Measurements from ENCODE around the gene ZMYND19.
"Not testable (repeated sequence)": the region's sequence is repeated elsewhere in the genome, so short reads cannot be mapped to it uniquely, and the experiment has no call there.

The ZMYND19 gene

GRCh38 chr9:137590469-137591383 is at the start of gene ZMYND19:
TSS of gene ZMYND19 (minus strand) at chr9:137590512. CDS start at chr9:137590263, 249 bp downstream.
- peaks cover 14% of the 10 kb centered on the region for H3K36me3 Mint-ChIP-seq
- H3K9me3 Mint-ChIP-seq = no peaks in the 10 kb centered on the region
- peak within 1 kb of the TSS; percentile 90 for H3K27ac Mint-ChIP-seq
- peak; percentile 88 for DNase-seq
- CTCF ChIA-PET = interaction anchor here (0.9 to 1.5 kb wide), 3 partner anchors 9 to 11 kb away, joined by 3 to 5 read pairs (median 3); partner anchors contain the start of gene DPH7
- peaks cover 26% of the 10 kb centered on the region for H3K4me1 Mint-ChIP-seq
- peak within 1 kb of the TSS; percentile 96 for H3K4me3 Mint-ChIP-seq
- H3K27me3 Mint-ChIP-seq = no peaks in the 10 kb centered on the region

DNA sequence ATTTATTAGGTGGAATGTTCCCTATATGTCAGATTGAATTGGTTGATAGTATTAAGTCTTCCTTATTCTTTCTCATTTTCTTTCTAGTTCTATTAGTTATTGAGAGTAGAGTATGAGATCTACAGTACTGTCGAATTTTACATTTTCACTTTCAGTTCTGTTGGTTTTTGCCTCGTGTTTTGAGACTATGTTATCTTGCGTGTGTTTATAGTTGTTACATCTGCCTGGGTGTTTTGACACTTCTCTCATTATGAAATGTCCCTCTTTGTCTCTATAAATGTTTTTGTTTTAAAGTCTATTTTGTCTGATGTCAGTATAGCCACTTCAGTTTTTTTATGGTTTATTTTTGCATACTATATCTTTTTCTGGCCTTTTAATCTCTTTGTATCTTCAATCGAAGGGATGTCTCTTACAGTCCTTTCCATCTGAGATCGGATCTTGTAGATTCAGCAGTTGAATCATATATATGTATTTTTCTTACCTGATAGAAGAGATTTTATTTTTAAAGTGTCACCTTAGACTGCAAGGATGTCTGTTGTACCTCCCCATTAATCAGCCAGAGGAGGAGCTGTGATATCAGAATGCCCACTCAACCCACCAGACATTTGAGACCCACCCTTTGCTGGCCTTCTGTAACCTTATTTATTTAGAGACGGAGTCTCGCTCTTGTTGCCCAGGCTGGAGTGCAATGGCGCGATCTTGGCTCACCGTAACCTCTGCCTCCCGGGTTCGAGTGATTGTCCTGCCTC is 49.2 kb upstream of the ZMYND19 start:
- Mint-ChIP-seq H3K4me1 (peaks cover 44% of the 10 kb centered on the region), H3K9me3 (no peaks in the 10 kb centered on the region), H3K36me3 (peaks cover 27% of the 10 kb centered on the region), H3K27me3 (no peaks in the 10 kb centered on the region), H3K27ac (peak overlapping the region; percentile 96), H3K4me3 (peak overlapping the region; percentile 77)
- CTCF ChIA-PET = interaction anchor here (0.9 kb wide), 1 partner anchor 11 kb away, joined by 3 read pairs; no protein-coding TSS in a partner anchor
- DNase-seq = no peak

DNA sequence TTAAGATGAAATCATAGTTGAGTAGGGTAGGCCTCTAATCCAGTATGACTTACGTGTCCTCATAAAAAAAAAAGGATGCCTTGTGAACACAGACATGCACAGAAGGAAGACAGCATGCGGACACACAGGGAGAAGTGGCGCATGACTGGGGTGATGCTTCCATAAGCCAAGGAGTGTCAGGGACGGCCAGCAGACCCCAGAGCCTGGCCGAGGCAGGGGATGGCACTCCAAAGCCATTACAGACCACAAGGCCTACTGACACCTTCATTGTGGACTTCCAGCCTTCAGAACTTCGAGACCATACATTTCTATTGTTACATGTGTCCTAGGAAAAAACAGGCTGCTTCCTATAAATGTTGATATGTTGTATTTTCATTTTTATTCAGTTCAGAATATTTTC is 48.4 kb upstream of the ZMYND19 start:
- Mint-ChIP-seq H3K9me3 (no peaks in the 10 kb centered on the region), H3K36me3 (peaks cover 27% of the 10 kb centered on the region), H3K4me3 (peak overlapping the region; percentile 77), H3K27ac (peak overlapping the region; percentile 96), H3K4me1 (peaks cover 46% of the 10 kb centered on the region), H3K27me3 (no peaks in the 10 kb centered on the region)
- no peak for DNase-seq
- CTCF ChIA-PET = interaction anchor here (1.3 kb wide), 1 partner anchor 10 kb away, joined by 7 read pairs; no protein-coding TSS in a partner anchor

DNA sequence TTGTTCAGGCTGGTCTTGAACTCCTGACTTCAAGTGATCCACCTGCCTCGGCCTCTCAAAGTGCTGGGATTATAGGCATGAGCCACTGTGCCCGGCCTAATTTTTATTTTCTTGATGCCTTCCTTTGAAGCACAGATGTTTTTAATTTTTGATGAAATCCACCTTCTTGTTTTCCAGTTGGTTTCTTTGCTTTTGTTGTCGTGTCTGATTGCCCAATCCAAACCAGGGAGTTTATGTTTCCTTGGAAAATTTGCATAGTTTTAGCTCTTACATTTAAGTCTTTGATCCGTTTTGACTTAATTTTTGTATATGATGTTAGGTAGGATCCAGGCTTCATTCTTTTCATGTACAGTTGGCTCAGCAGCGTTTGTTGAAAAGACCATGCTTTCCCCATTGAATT is 43.7 kb upstream of the ZMYND19 start:
- H3K9me3 Mint-ChIP-seq = no peaks in the 10 kb centered on the region
- CTCF ChIA-PET = interaction anchor here (1.2 kb wide), 1 partner anchor 39 kb away, joined by 3 read pairs; no protein-coding TSS in a partner anchor
- no peak for DNase-seq
- H3K36me3 Mint-ChIP-seq = peaks cover 20% of the 10 kb centered on the region
- H3K4me3 Mint-ChIP-seq = no peak overlapping the region
- H3K27ac Mint-ChIP-seq = no peak overlapping the region
- H3K27me3 Mint-ChIP-seq = no peaks in the 10 kb centered on the region
- peaks cover 58% of the 10 kb centered on the region for H3K4me1 Mint-ChIP-seq

DNA sequence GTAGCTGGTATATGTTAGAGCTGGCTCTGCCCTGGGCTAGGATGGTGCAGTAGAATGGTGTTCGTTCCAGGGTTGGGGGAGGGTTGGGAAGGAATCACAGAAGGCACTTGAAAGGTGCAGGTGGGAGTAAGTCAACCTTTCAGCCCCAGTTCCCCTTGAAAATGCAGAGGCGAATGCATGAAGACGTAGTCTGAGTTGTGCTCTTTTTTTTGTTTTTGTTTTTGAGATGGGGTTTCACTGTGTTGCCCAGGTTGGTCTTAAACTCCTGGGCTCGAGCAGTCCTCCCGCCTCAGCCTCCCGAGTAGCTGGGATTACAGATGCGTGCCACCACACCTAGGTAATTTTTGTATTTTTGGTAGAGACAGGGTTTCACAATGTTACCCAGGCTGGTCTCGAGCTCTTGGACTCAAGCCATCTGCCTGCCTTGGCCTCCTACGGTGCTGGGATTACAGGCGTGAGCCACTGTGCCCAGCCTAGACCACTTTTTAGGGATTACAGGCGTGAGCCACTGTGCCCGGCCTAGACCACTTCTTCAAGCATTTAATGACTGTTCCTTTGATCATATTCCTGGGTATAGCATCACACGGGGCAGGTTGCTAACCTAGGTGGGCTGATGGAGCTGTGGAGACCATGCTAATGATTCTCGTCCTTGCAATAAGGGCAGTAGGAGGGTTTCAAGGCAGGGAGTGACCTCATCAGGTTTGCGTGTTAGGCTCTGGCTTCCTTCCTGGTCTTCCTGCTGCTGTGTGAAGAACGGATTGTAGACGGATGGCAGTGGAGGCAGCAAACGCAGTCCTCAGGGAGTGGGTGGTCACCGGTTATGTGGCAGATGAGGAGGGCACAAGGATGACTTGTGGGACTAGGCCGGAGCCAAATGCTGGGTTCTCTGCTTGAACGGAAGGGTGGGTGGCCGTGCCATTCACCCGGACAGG is 42.2 kb upstream of the ZMYND19 start:
- no peak for DNase-seq
- Mint-ChIP-seq H3K27ac (no peak overlapping the region), H3K36me3 (peaks cover 24% of the 10 kb centered on the region), H3K4me3 (no peak overlapping the region), H3K9me3 (no peaks in the 10 kb centered on the region), H3K4me1 (peaks cover 58% of the 10 kb centered on the region), H3K27me3 (no peaks in the 10 kb centered on the region)
- CTCF ChIA-PET = no interaction called here

GRCh38 chr9:137631345-137632229 is 41.3 kb upstream of the ZMYND19 start:
- Mint-ChIP-seq H3K27me3 (no peaks in the 10 kb centered on the region), H3K4me1 (peaks cover 56% of the 10 kb centered on the region), H3K4me3 (no peak overlapping the region), H3K9me3 (no peaks in the 10 kb centered on the region), H3K36me3 (peaks cover 24% of the 10 kb centered on the region), H3K27ac (no peak overlapping the region)
- CTCF ChIA-PET = no interaction called here
- no peak for DNase-seq

DNA sequence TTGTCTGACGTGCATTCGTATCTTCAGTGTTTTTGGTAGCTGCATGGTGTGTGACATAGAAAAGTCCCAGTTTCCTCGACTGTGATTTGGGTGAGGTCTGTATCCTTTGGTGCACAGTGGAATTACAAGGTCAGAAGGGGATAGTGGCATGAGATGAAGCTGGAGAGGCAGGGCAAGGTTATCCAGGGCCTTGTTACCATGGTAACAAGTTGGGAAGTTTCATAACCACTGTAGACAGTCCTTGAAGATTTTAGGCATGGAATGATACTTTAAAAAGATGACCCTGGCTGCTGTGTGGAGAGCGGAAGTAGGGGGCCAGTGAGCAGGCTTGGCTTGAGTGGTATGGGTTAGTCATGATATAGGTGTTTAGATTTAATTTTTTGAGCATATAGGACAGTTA is 40.4 kb upstream of the ZMYND19 start:
- Mint-ChIP-seq H3K27me3 (no peaks in the 10 kb centered on the region), H3K9me3 (no peaks in the 10 kb centered on the region), H3K36me3 (peaks cover 25% of the 10 kb centered on the region), H3K27ac (no peak overlapping the region), H3K4me3 (no peak overlapping the region), H3K4me1 (peaks cover 56% of the 10 kb centered on the region)
- DNase-seq = no peak
- CTCF ChIA-PET = no interaction called here

GRCh38 chr9:137630126-137630525 is 39.8 kb upstream of the ZMYND19 start:
- Mint-ChIP-seq H3K4me1 (peaks cover 62% of the 10 kb centered on the region), H3K27me3 (no peaks in the 10 kb centered on the region), H3K36me3 (peaks cover 30% of the 10 kb centered on the region), H3K9me3 (no peaks in the 10 kb centered on the region), H3K4me3 (no peak overlapping the region), H3K27ac (peak overlapping the region; percentile 39)
- CTCF ChIA-PET = no interaction called here
- DNase-seq = no peak

GRCh38 chr9:137627406-137627805 is 37.1 kb upstream of the ZMYND19 start:
- peaks cover 28% of the 10 kb centered on the region for H3K36me3 Mint-ChIP-seq
- not testable (repeated sequence) for H3K27ac Mint-ChIP-seq, H3K4me3 Mint-ChIP-seq, H3K9me3 Mint-ChIP-seq, DNase-seq, H3K27me3 Mint-ChIP-seq
- peaks cover 61% of the 10 kb centered on the region for H3K4me1 Mint-ChIP-seq
- CTCF ChIA-PET = interaction anchor here (0.7 to 1.5 kb wide), 4 partner anchors 11 to 98 kb away, joined by 3 to 7 read pairs (median 3); no protein-coding TSS in a partner anchor

- peaks cover 30% of the 10 kb centered on the region for H3K36me3 Mint-ChIP-seq
- H3K9me3 Mint-ChIP-seq = no peaks in the 10 kb centered on the region
- H3K27me3 Mint-ChIP-seq = no peaks in the 10 kb centered on the region
- CTCF ChIA-PET = interaction anchor here (0.7 kb wide), 1 partner anchor 47 kb away, joined by 3 read pairs; no protein-coding TSS in a partner anchor
- H3K4me1 Mint-ChIP-seq = peaks cover 61% of the 10 kb centered on the region
- no peak overlapping the region for H3K27ac Mint-ChIP-seq
- H3K4me3 Mint-ChIP-seq = no peak overlapping the region
- no peak for DNase-seq
Measured at GRCh38 chr9:137626464-137626863, 36.2 kb upstream of the ZMYND19 start.

- DNase-seq, H3K27ac Mint-ChIP-seq, H3K4me3 Mint-ChIP-seq, H3K27me3 Mint-ChIP-seq, H3K9me3 Mint-ChIP-seq, CTCF ChIA-PET: not testable (repeated sequence)
- peaks cover 56% of the 10 kb centered on the region for H3K4me1 Mint-ChIP-seq
- peaks cover 30% of the 10 kb centered on the region for H3K36me3 Mint-ChIP-seq
Measured at GRCh38 chr9:137622211-137622610, 31.9 kb upstream of the ZMYND19 start.

- no peak for DNase-seq
- peak overlapping the region; percentile 45 for H3K27ac Mint-ChIP-seq
- H3K9me3 Mint-ChIP-seq = no peaks in the 10 kb centered on the region
- H3K4me3 Mint-ChIP-seq = peak overlapping the region; percentile 35
- peaks cover 58% of the 10 kb centered on the region for H3K4me1 Mint-ChIP-seq
- CTCF ChIA-PET = interaction anchor here (0.6 to 1.2 kb wide), 3 partner anchors 23 to 52 kb away, joined by 3 to 6 read pairs (median 3); no protein-coding TSS in a partner anchor
- peaks cover 29% of the 10 kb centered on the region for H3K36me3 Mint-ChIP-seq
- no peaks in the 10 kb centered on the region for H3K27me3 Mint-ChIP-seq
Measured at GRCh38 chr9:137621131-137621757, 30.9 kb upstream of the ZMYND19 start.

Measured in activated naive CD4-positive, alpha-beta T cell treated with anti-CD3 and anti-CD28 coated beads, Interleukin-2, amount 10 ng/mL, durations not matched to agents 7 days and 5 days (primary cell).